ENCODE data around the gene RRAD. TPM values are rescaled to one million over a fixed set of nuclear protein-coding genes. Genes with fewer than 3 reads are reported as not detected.

The RRAD gene
- polyA plus RNA-seq, 1 donor from 2014 or later: 1.0 TPM

DNA sequence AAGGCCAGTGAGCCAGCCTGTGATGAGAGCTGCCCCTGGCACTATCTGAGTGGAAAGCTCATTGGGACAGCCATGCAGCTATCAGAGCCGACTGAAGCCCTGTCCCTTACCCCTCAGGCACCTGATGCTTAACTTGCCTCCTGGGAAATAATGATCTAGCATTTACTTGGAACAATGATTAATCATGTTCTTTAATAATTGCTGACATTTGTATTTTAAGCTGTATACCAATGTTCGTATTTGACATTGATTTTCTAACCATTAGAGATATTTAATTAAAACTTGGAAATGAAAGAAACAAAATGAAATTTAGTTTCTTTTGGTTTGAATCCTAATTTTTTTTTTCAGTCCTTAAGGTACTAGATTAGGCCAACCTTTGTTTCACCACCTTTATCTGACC is 34.5 kb downstream of the RRAD start:
- no peaks in the 10 kb centered on the region for H3K9me2 ChIP-seq (ENCODE audit: insufficient read depth, low read length)
- H3K27ac ChIP-seq (ENCODE audit: low read length): no peak overlapping the region
- H3F3A ChIP-seq (ENCODE audit: insufficient read depth, low read length, poor library complexity, severe bottlenecking): no peaks in the 10 kb centered on the region
- no peak overlapping the region for H3K4me2 ChIP-seq (ENCODE audit: low read length)
- no peaks in the 10 kb centered on the region for H3K27me3 ChIP-seq (ENCODE audit: insufficient read depth, low read depth, low read length)
- no peaks in the 10 kb centered on the region for H4K20me1 ChIP-seq (ENCODE audit: insufficient read depth)
- no peaks in the 10 kb centered on the region for H3K36me3 ChIP-seq (ENCODE audit: insufficient read depth, low read length)
- H3K9ac ChIP-seq (ENCODE audit: low read length): no peak overlapping the region
- H2AFZ ChIP-seq (ENCODE audit: low read depth, low read length): no peak overlapping the region
- TF ChIP-seq TAF1 (IDR thresholded peaks at IDR 0.05; ENCODE audit: low read depth): no peak
- TF ChIP-seq RAD21 (conservative IDR thresholded peaks at IDR 0.05): no peak
- TF ChIP-seq, protein P1, sequence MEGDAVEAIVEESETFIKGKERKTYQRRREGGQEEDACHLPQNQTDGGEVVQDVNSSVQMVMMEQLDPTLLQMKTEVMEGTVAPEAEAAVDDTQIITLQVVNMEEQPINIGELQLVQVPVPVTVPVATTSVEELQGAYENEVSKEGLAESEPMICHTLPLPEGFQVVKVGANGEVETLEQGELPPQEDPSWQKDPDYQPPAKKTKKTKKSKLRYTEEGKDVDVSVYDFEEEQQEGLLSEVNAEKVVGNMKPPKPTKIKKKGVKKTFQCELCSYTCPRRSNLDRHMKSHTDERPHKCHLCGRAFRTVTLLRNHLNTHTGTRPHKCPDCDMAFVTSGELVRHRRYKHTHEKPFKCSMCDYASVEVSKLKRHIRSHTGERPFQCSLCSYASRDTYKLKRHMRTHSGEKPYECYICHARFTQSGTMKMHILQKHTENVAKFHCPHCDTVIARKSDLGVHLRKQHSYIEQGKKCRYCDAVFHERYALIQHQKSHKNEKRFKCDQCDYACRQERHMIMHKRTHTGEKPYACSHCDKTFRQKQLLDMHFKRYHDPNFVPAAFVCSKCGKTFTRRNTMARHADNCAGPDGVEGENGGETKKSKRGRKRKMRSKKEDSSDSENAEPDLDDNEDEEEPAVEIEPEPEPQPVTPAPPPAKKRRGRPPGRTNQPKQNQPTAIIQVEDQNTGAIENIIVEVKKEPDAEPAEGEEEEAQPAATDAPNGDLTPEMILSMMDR (IDR thresholded peaks at IDR 0.05; ENCODE audit: poor library complexity, severe bottlenecking): no peak
- TF ChIP-seq MXI1 (conservative IDR thresholded peaks at IDR 0.05; ENCODE audit: poor library complexity, severe bottlenecking): no peak
- TF ChIP-seq EZH2 (IDR thresholded peaks at IDR 0.05; ENCODE audit: borderline replicate concordance, insufficient read depth, low read length, poor library complexity, severe bottlenecking): no peak
- TF ChIP-seq EP300 (conservative IDR thresholded peaks at IDR 0.05; ENCODE audit: poor library complexity, severe bottlenecking): no peak
- TF ChIP-seq, protein P2, sequence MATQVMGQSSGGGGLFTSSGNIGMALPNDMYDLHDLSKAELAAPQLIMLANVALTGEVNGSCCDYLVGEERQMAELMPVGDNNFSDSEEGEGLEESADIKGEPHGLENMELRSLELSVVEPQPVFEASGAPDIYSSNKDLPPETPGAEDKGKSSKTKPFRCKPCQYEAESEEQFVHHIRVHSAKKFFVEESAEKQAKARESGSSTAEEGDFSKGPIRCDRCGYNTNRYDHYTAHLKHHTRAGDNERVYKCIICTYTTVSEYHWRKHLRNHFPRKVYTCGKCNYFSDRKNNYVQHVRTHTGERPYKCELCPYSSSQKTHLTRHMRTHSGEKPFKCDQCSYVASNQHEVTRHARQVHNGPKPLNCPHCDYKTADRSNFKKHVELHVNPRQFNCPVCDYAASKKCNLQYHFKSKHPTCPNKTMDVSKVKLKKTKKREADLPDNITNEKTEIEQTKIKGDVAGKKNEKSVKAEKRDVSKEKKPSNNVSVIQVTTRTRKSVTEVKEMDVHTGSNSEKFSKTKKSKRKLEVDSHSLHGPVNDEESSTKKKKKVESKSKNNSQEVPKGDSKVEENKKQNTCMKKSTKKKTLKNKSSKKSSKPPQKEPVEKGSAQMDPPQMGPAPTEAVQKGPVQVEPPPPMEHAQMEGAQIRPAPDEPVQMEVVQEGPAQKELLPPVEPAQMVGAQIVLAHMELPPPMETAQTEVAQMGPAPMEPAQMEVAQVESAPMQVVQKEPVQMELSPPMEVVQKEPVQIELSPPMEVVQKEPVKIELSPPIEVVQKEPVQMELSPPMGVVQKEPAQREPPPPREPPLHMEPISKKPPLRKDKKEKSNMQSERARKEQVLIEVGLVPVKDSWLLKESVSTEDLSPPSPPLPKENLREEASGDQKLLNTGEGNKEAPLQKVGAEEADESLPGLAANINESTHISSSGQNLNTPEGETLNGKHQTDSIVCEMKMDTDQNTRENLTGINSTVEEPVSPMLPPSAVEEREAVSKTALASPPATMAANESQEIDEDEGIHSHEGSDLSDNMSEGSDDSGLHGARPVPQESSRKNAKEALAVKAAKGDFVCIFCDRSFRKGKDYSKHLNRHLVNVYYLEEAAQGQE (IDR thresholded peaks at IDR 0.05; ENCODE audit: borderline replicate concordance): no peak
- no peak for TF ChIP-seq SMC3 (conservative IDR thresholded peaks at IDR 0.05; ENCODE audit: poor library complexity)
- TF ChIP-seq POLR2AphosphoS5 (IDR thresholded peaks at IDR 0.05): no peak
- H3K9me3 ChIP-seq (ENCODE audit: low read length): no peaks in the 10 kb centered on the region
- no peaks in the 10 kb centered on the region for H3K79me2 ChIP-seq (replicated peaks; ENCODE audit: insufficient read depth, low read length)
- H3K4me3 ChIP-seq (ENCODE audit: low read length): no peak overlapping the region

DNA sequence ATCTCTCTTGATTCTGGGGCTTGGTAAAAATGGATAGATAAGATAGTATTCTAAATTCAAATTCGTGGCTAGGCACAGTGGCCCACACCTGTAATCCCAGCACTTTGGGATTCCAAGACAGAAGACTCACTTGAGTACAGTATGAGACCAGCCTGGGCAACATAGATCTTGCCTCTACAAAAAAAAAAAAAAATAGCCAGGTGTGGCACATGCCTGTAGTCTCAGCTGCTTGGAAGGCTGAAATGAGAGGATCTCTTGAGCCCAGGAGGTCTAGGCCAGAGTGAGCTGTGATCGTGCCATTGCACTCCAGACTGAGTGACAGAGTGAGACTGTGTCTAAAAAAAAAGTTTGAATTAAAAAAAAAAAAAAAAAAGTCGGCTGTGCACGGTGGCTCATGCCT is 35.7 kb downstream of the RRAD start:
- TF ChIP-seq POLR2AphosphoS5 (IDR thresholded peaks at IDR 0.05) (no peak), TAF1 (IDR thresholded peaks at IDR 0.05; ENCODE audit: low read depth) (no peak), SMC3 (conservative IDR thresholded peaks at IDR 0.05; ENCODE audit: poor library complexity) (no peak), MXI1 (conservative IDR thresholded peaks at IDR 0.05; ENCODE audit: poor library complexity, severe bottlenecking) (no peak), RAD21 (conservative IDR thresholded peaks at IDR 0.05) (no peak), EZH2 (IDR thresholded peaks at IDR 0.05; ENCODE audit: borderline replicate concordance, insufficient read depth, low read length, poor library complexity, severe bottlenecking) (no peak), EP300 (conservative IDR thresholded peaks at IDR 0.05; ENCODE audit: poor library complexity, severe bottlenecking) (no peak)
- TF ChIP-seq, protein P2 (IDR thresholded peaks at IDR 0.05; ENCODE audit: borderline replicate concordance): no peak
- TF ChIP-seq, protein P1 (IDR thresholded peaks at IDR 0.05; ENCODE audit: poor library complexity, severe bottlenecking): no peak
- Histone ChIP-seq H3K9me2 (ENCODE audit: insufficient read depth, low read length) (no peaks in the 10 kb centered on the region), H4K20me1 (ENCODE audit: insufficient read depth) (no peaks in the 10 kb centered on the region), H3K27me3 (ENCODE audit: insufficient read depth, low read depth, low read length) (no peaks in the 10 kb centered on the region), H3K36me3 (ENCODE audit: insufficient read depth, low read length) (no peaks in the 10 kb centered on the region), H3K4me2 (ENCODE audit: low read length) (no peak overlapping the region), H3F3A (ENCODE audit: insufficient read depth, low read length, poor library complexity, severe bottlenecking) (no peaks in the 10 kb centered on the region), H3K79me2 (replicated peaks; ENCODE audit: insufficient read depth, low read length) (no peaks in the 10 kb centered on the region), H3K9ac (ENCODE audit: low read length) (no peak overlapping the region), H2AFZ (ENCODE audit: low read depth, low read length) (no peak overlapping the region), H3K27ac (ENCODE audit: low read length) (no peak overlapping the region), H3K9me3 (ENCODE audit: low read length) (no peaks in the 10 kb centered on the region), H3K4me3 (ENCODE audit: low read length) (no peak overlapping the region)
